HEK293T (cell line): Measurements from ENCODE around the gene MMP2.

Experiments used
- CTCF ChIA-PET: fragments of 350-600 bp; formaldehyde crosslinking; extraction: SDS; loops from one replicate; lab custom pipeline; 2021; ENCODE audit warnings: antibody characterized with exemption, inconsistent platforms; lab: Yijun Ruan, JAX
- POLR2A ChIA-PET: fragments of 350-600 bp; formaldehyde crosslinking; extraction: SDS; loops from one replicate; lab custom pipeline; 2020; ENCODE audit warnings: antibody characterized with exemption, inconsistent platforms; lab: Yijun Ruan, JAX
- DNase-seq: peaks from one replicate; pipeline ENCODE4 v3.0.0; 2012; ENCODE audit warnings: mixed read lengths; ENCODE audit errors: extremely low spot score
- ARNT ChIP-seq: fragments of 450-650 bp; IDR thresholded peaks from 2 replicates; pipeline ENCODE4 v1.6.1; 2017; ENCODE audit warnings: mild to moderate bottlenecking
- BHLHE40 ChIP-seq: fragments of 450-650 bp; IDR thresholded peaks from 2 replicates; pipeline ENCODE4 v1.6.1; 2016; ENCODE audit warnings: mild to moderate bottlenecking, moderate library complexity, borderline replicate concordance
- CTBP1 ChIP-seq: fragments of 450-650 bp; IDR thresholded peaks from 2 replicates; pipeline ENCODE4 v1.6.1; 2016; ENCODE audit warnings: borderline replicate concordance
- ELF4 ChIP-seq: fragments of 450-650 bp; IDR thresholded peaks from 2 replicates; pipeline ENCODE4 v1.6.1; 2017; ENCODE audit warnings: antibody characterized with exemption
- FOXA1 ChIP-seq: fragments of 450-650 bp; IDR thresholded peaks from 2 replicates; pipeline ENCODE4 v1.6.1; 2016; ENCODE audit warnings: mild to moderate bottlenecking
- FOXK2 ChIP-seq: fragments of 450-650 bp; IDR thresholded peaks from 2 replicates; pipeline ENCODE4 v1.6.1; 2016; ENCODE audit warnings: mild to moderate bottlenecking
- FOXM1 ChIP-seq: fragments of 450-650 bp; IDR thresholded peaks from 2 replicates; pipeline ENCODE4 v1.6.1; 2017; ENCODE audit warnings: mild to moderate bottlenecking, borderline replicate concordance
- HDGF ChIP-seq: fragments of 450-650 bp; IDR thresholded peaks from 2 replicates; pipeline ENCODE4 v1.6.1; 2017; ENCODE audit warnings: antibody characterized with exemption, borderline replicate concordance
- L3MBTL2 ChIP-seq: fragments of 450-650 bp; conservative IDR thresholded peaks from 2 replicates; pipeline ENCODE4 v1.6.1; 2016; ENCODE audit warnings: mild to moderate bottlenecking
- LEF1 ChIP-seq: fragments of 450-650 bp; IDR thresholded peaks from 2 replicates; pipeline ENCODE4 v1.6.1; 2017; ENCODE audit warnings: mild to moderate bottlenecking, borderline replicate concordance
- NFRKB ChIP-seq: fragments of 450-650 bp; IDR thresholded peaks from 2 replicates; pipeline ENCODE4 v1.6.1; 2016; ENCODE audit warnings: mild to moderate bottlenecking, moderate library complexity
- SP1 ChIP-seq: fragments of 450-650 bp; IDR thresholded peaks from 2 replicates; pipeline ENCODE4 v1.6.1; 2017
- SUZ12 ChIP-seq: fragments of 450-650 bp; IDR thresholded peaks from 2 replicates; pipeline ENCODE4 v1.6.1; 2016; ENCODE audit warnings: mild to moderate bottlenecking
- TARDBP ChIP-seq: fragments of 450-650 bp; IDR thresholded peaks from 2 replicates; pipeline ENCODE4 v1.6.1; 2016
- ZNF384 ChIP-seq: fragments of 450-650 bp; IDR thresholded peaks from 2 replicates; pipeline ENCODE4 v1.6.1; 2016
- TF ChIP-seq, protein P1 (sequence below): fragments of 450-650 bp; IDR thresholded peaks from 2 replicates; pipeline ENCODE4 v1.6.1; 2016

The MMP2 gene

GRCh38 chr16:55474821-55475220, 4.2 kb upstream of the MMP2 start:
- ChIA-PET POLR2A (no interaction called here), CTCF (interaction anchor here (2.1 kb wide), 1 partner anchor 10 kb away, joined by 9 read pairs; no protein-coding TSS in a partner anchor)
- TF ChIP-seq NFRKB, result no peak
- TF ChIP-seq TARDBP, result no peak
- TF ChIP-seq FOXA1, result no peak
- TF ChIP-seq CTBP1, result no peak
- no peak for TF ChIP-seq SP1
- no peak for TF ChIP-seq BHLHE40
- TF ChIP-seq L3MBTL2, result no peak
- TF ChIP-seq SUZ12, result no peak
- TF ChIP-seq HDGF, result no peak
- no peak for TF ChIP-seq FOXM1
- TF ChIP-seq FOXK2, result no peak
- DNase-seq, result no peak

DNA sequence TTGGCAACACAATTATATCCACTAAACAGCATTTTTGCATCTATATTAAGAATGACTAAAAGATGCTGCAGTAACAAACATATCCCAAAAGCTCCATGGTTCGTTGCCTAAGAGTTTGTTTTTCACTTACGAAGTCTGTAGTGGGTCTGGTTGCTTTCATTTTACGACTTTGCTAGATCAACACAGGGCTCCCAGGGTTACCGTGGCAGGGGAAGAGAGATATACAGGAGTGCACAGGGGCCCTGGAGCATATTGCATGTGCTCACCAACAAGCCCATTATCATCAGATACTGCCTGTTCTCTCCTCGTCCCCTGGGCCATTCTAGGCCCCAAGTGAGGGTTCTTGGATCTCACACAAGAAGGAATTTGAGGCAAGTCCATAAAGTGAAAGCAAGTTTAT, 3.1 kb upstream of the MMP2 start:
- ChIA-PET CTCF (interaction anchor here (2.1 kb wide), 1 partner anchor 11 kb away, joined by 9 read pairs; no protein-coding TSS in a partner anchor), POLR2A (no interaction called here)
- DNase-seq, result no peak
- TF ChIP-seq FOXM1 (no peak), SP1 (no peak), TARDBP (no peak), ARNT (no peak), FOXA1 (no peak), LEF1 (no peak), ELF4 (no peak), BHLHE40 (no peak), SUZ12 (no peak), L3MBTL2 (no peak), ZNF384 (no peak), HDGF (no peak), CTBP1 (no peak), FOXK2 (no peak), NFRKB (no peak)
- TF ChIP-seq, protein P1, sequence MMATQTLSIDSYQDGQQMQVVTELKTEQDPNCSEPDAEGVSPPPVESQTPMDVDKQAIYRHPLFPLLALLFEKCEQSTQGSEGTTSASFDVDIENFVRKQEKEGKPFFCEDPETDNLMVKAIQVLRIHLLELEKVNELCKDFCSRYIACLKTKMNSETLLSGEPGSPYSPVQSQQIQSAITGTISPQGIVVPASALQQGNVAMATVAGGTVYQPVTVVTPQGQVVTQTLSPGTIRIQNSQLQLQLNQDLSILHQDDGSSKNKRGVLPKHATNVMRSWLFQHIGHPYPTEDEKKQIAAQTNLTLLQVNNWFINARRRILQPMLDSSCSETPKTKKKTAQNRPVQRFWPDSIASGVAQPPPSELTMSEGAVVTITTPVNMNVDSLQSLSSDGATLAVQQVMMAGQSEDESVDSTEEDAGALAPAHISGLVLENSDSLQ, result no peak

DNA sequence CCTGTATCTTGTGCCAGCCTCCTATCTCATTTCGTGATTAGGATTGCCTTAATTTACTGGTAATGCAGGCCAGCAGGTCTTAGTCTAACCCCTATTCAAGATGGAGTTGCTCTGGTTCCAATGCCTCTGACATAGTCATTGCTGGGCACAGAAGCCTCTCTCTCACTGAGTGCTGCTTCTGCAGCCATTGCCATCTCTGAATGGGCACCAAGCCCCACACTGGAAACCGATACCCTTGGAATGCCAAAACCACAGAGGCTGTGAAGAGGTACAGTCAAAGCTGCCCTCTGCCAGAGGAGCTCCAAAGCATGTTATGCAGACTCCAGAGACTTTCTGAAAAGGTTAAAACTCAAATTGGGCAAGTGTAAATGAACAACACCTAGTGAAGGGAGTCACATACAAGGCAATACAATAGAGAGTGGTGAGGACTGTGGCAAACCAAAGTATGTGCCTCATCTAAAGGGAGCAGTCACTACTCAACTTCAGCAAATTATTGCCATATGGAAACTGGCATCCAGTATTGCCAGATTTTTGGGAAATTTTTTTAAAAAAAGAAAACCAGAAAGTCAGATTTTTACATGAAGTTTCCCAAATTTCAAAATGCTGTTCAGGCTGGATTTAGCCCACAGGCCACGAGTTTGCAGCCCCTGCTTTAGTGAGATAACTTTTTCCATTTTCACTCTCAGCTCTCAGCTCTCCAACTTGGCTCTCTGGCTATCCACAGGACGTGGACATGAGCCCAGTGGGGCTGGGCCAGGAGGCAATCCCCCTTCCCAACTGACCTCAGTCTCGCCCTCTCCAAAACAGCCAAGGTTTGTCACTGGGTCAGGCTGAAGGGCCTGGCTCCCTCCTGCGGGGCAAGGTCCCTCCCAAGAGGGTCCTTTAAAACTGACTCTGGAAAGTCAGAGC, 2.1 kb upstream of the MMP2 start:
- no peak for DNase-seq
- TF ChIP-seq CTBP1 (no peak), ZNF384 (no peak), LEF1 (no peak), SP1 (no peak), HDGF (no peak), TARDBP (no peak), ELF4 (no peak), ARNT (no peak), BHLHE40 (no peak), FOXK2 (no peak), SUZ12 (no peak), FOXA1 (no peak), L3MBTL2 (no peak), FOXM1 (no peak), NFRKB (no peak)
- TF ChIP-seq, protein P1, result no peak
- POLR2A ChIA-PET, result no interaction called here
- CTCF ChIA-PET, result interaction anchor here (0.5 to 2.1 kb wide), 2 partner anchors 12 to 28 kb away, joined by 6 to 9 read pairs; no protein-coding TSS in a partner anchor

GRCh38 chr16:55477736-55478135, 1.3 kb upstream of the MMP2 start:
- TF ChIP-seq HDGF (no peak), SUZ12 (no peak), FOXK2 (no peak), FOXA1 (no peak), ELF4 (no peak), FOXM1 (no peak), ZNF384 (0 out of 2 replicates have a peak, but pooled peaks have one; percentile 19)
- TF ChIP-seq, protein P1, result no peak
- POLR2A ChIA-PET, result no interaction called here
- DNase-seq, result no peak
- CTCF ChIA-PET, result interaction anchor here (0.5 kb wide), 1 partner anchor 27 kb away, joined by 6 read pairs; no protein-coding TSS in a partner anchor

DNA sequence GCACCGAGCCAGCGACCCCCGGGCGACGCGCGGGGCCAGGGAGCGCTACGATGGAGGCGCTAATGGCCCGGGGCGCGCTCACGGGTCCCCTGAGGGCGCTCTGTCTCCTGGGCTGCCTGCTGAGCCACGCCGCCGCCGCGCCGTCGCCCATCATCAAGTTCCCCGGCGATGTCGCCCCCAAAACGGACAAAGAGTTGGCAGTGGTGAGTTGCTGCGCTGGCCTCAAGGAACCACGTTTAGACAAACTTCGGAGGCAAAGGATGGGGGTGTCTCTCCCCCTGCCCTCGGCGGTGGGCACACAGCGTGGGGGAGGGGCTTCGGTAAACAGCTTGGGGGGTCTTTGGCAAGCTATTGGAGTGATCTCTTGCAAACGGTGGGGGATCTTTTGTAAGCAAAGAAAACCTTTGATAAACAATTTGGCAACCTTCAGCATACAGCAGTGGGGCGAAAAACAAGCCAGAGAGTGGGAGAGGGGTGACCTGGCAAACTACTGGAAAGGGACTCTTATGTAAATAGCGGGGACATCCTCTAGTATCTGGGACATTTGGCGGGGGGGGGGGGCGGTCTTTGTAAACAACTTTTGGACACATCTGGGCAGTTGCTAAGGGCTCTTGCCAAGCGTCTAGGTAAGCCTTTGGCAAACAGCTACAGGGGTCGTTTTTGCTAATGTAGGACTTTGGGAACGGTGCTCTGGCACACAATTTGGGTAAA, 587 bp downstream of the MMP2 start:
- TF ChIP-seq LEF1, result no peak
- peak; percentile 31 for DNase-seq
- ChIA-PET CTCF (interaction anchor here (0.6 kb wide), 1 partner anchor 223 kb away, joined by 3 read pairs; no protein-coding TSS in a partner anchor), POLR2A (no interaction called here)
